DND-41 (cell line): Measurements from ENCODE around the gene CHRNE.

Experiments
- ATAC-seq: fragments of 200-7000 bp; cut with Tn5 transposase; 3 replicates; pipeline ENCODE4 v1.9.1; 2021; ENCODE audit warnings: low read depth; ENCODE audit not compliant: insufficient read depth
- DNase-seq: peaks from one replicate; pipeline ENCODE4 v3.0.0-alpha.2; 2020
- H2AFZ ChIP-seq: 2 replicates; pipeline ENCODE4 v1.6.0; 2012; ENCODE audit warnings: low read depth, low read length
- H3K27ac ChIP-seq: 2 replicates; pipeline ENCODE4 v1.5.1; 2012; ENCODE audit warnings: low read length, inconsistent platforms
- H3K27me3 ChIP-seq: fragments of 200-600 bp; sonication (generic); 2 replicates; pipeline ENCODE4 v1.6.0; 2012; ENCODE audit warnings: low read length, mild to moderate bottlenecking, inconsistent platforms; ENCODE audit not compliant: insufficient read depth, poor library complexity
- H3K36me3 ChIP-seq: 2 replicates; pipeline ENCODE4 v1.5.1; 2012; ENCODE audit warnings: low read length, inconsistent platforms; ENCODE audit not compliant: insufficient read depth
- H3K4me1 ChIP-seq: 2 replicates; pipeline ENCODE4 v1.5.1; 2012; ENCODE audit warnings: mild to moderate bottlenecking, low read length; ENCODE audit not compliant: insufficient read depth
- H3K4me2 ChIP-seq: 2 replicates; pipeline ENCODE4 v1.6.0; 2012; ENCODE audit warnings: mild to moderate bottlenecking, moderate library complexity, low read length, inconsistent platforms; ENCODE audit not compliant: insufficient read depth
- H3K4me3 ChIP-seq, 2 experiments: fragments of 200-600 bp in 1 of 2; shearing (Covaris generic) in 1 of 2; 2 replicates each; pipeline ENCODE4 v1.5.1; 2012 to 2016; ENCODE audit warnings: inconsistent platforms in 2 of 2, low read length in 2 of 2, mild to moderate bottlenecking in 2 of 2, low read depth in 1 of 2, moderate library complexity in 1 of 2
- H3K79me2 ChIP-seq: 2 replicates; pipeline ENCODE4 v1.6.0; 2012; ENCODE audit warnings: low read length, inconsistent platforms; ENCODE audit not compliant: insufficient read depth
- H3K9ac ChIP-seq: 2 replicates; pipeline ENCODE4 v1.6.0; 2012; ENCODE audit warnings: low read depth, mild to moderate bottlenecking, inconsistent platforms, low read length, moderate library complexity
- H3K9me3 ChIP-seq: 2 replicates; pipeline ENCODE4 v1.5.1; 2012; ENCODE audit warnings: low read length, moderate library complexity, mild to moderate bottlenecking, inconsistent platforms; ENCODE audit not compliant: insufficient read depth, severe bottlenecking
- H4K20me1 ChIP-seq: 2 replicates; pipeline ENCODE4 v1.6.0; 2012; ENCODE audit warnings: low read length; ENCODE audit not compliant: insufficient read depth
- CTCF ChIP-seq: IDR thresholded peaks from 2 replicates; pipeline ENCODE4 v1.5.1; 2012; ENCODE audit warnings: borderline replicate concordance, low read length, moderate library complexity, mild to moderate bottlenecking; ENCODE audit not compliant: poor library complexity, severe bottlenecking; ENCODE audit errors: extremely low read depth
- EZH2 ChIP-seq: IDR thresholded peaks from 3 replicates; pipeline ENCODE4 v1.6.1; 2012; ENCODE audit warnings: borderline replicate concordance, low read depth, mild to moderate bottlenecking, moderate library complexity, low read length, inconsistent platforms; ENCODE audit not compliant: severe bottlenecking

The CHRNE gene

GRCh38 chr17:4937553-4937952, 34.7 kb upstream of the CHRNE start:
- no peak for ATAC-seq

GRCh38 chr17:4936436-4936835, 33.5 kb upstream of the CHRNE start:
- no peak for TF ChIP-seq CTCF
- no peak for TF ChIP-seq EZH2
- H2AFZ ChIP-seq = no peak overlapping the region
- no peak overlapping the region for H3K4me2 ChIP-seq
- H3K4me3 ChIP-seq = no peak overlapping the region
- H3K9me3 ChIP-seq = no peaks in the 10 kb centered on the region
- ATAC-seq (no peak), DNase-seq (no peak)
- peaks cover 25% of the 10 kb centered on the region; the same call in 1 of the 2 replicates for H4K20me1 ChIP-seq
- peaks cover 21% of the 10 kb centered on the region for H3K4me1 ChIP-seq
- H3K27me3 ChIP-seq = no peaks in the 10 kb centered on the region
- peaks cover 29% of the 10 kb centered on the region for H3K79me2 ChIP-seq
- H3K27ac ChIP-seq = no peak overlapping the region
- H3K36me3 ChIP-seq = peaks cover 29% of the 10 kb centered on the region
- no peak overlapping the region for H3K9ac ChIP-seq

More at GRCh38 chr17:4937553-4937952, 34.7 kb upstream of the CHRNE start:
- H3K79me2 ChIP-seq = peaks cover 40% of the 10 kb centered on the region
- peaks cover 40% of the 10 kb centered on the region for H3K36me3 ChIP-seq
- H4K20me1 ChIP-seq = peaks cover 33% of the 10 kb centered on the region; the same call in 1 of the 2 replicates
- H3K9ac ChIP-seq = 0 out of 2 replicates have a peak overlapping the region, but pooled peaks have one; percentile 82
- TF ChIP-seq CTCF (no peak), EZH2 (no peak)
- peaks cover 32% of the 10 kb centered on the region for H3K4me1 ChIP-seq
- H2AFZ ChIP-seq = no peak overlapping the region
- H3K27ac ChIP-seq = no peak overlapping the region
- no peak overlapping the region for H3K4me3 ChIP-seq
- no peaks in the 10 kb centered on the region for H3K27me3 ChIP-seq
- no peak overlapping the region for H3K4me2 ChIP-seq
- H3K9me3 ChIP-seq = no peaks in the 10 kb centered on the region
- DNase-seq = no peak

GRCh38 chr17:4935650-4936049, 32.8 kb upstream of the CHRNE start:
- no peak overlapping the region for H3K27ac ChIP-seq
- H3K4me3 ChIP-seq = no peak overlapping the region
- H3K36me3 ChIP-seq = peaks cover 25% of the 10 kb centered on the region
- no peak overlapping the region for H2AFZ ChIP-seq
- H3K79me2 ChIP-seq = peaks cover 21% of the 10 kb centered on the region
- DNase-seq = no peak
- no peak for TF ChIP-seq EZH2
- TF ChIP-seq CTCF = no peak
- H3K9ac ChIP-seq = no peak overlapping the region
- H3K9me3 ChIP-seq = no peaks in the 10 kb centered on the region
- peaks cover 14% of the 10 kb centered on the region for H3K4me1 ChIP-seq
- H3K27me3 ChIP-seq = no peaks in the 10 kb centered on the region
- ATAC-seq = no peak
- H3K4me2 ChIP-seq = no peak overlapping the region
- H4K20me1 ChIP-seq = peaks cover 19% of the 10 kb centered on the region; the same call in 1 of the 2 replicates
